ENCODE results near the gene FDX2.

Gene FDX2

GRCh38 chr19:10293637-10294367 is 22.0 kb downstream of the FDX2 start:
- TF ChIP-seq CTCF (conservative IDR thresholded peaks at IDR 0.05; ENCODE audit: low read depth): no peak
- no peak for DNase-seq (ENCODE audit: low spot score)
- H3K27ac ChIP-seq: no peak overlapping the region
- ChIA-PET CTCF (no interaction called here), POLR2A (ENCODE audit: low non-redundant PET) (no interaction called here)

- POLR2A ChIA-PET (ENCODE audit: low non-redundant PET): no interaction called here
- peak overlapping the region; percentile 93 for H3K27ac ChIP-seq
- CTCF ChIA-PET: no interaction called here
- no peak for TF ChIP-seq CTCF (conservative IDR thresholded peaks at IDR 0.05; ENCODE audit: low read depth)
- DNase-seq (ENCODE audit: low spot score): no peak
Measured at GRCh38 chr19:10292789-10293636, 22.8 kb downstream of the FDX2 start.

- POLR2A ChIA-PET (ENCODE audit: low non-redundant PET): interaction anchor here (0.6 kb wide), 1 partner anchor 39 kb away, joined by 6 read pairs; no protein-coding TSS in a partner anchor
- H3K27ac ChIP-seq: peak overlapping the region; percentile 93
- CTCF ChIA-PET: interaction anchor here (0.8 to 1.3 kb wide), 2 partner anchors 96 to 98 kb away, joined by 4 to 6 read pairs; no protein-coding TSS in a partner anchor
- peak; percentile 85 for DNase-seq (ENCODE audit: low spot score)
- no peak for TF ChIP-seq CTCF (conservative IDR thresholded peaks at IDR 0.05; ENCODE audit: low read depth)
Measured at GRCh38 chr19:10292206-10292788, 23.5 kb downstream of the FDX2 start.

GRCh38 chr19:10291554-10292205 is 24.1 kb downstream of the FDX2 start:
- peak overlapping the region; percentile 93 for H3K27ac ChIP-seq
- ChIA-PET CTCF (interaction anchor here (0.8 to 1.3 kb wide), 3 partner anchors 93 to 99 kb away, joined by 3 to 6 read pairs (median 4); no protein-coding TSS in a partner anchor), POLR2A (ENCODE audit: low non-redundant PET) (interaction anchor here (0.6 kb wide), 1 partner anchor 40 kb away, joined by 6 read pairs; no protein-coding TSS in a partner anchor)
- DNase-seq (ENCODE audit: low spot score): no peak
- TF ChIP-seq CTCF (conservative IDR thresholded peaks at IDR 0.05; ENCODE audit: low read depth): no peak

GRCh38 chr19:10290876-10291553 is 24.8 kb downstream of the FDX2 start:
- ChIA-PET POLR2A (ENCODE audit: low non-redundant PET) (no interaction called here), CTCF (interaction anchor here (0.6 to 1.7 kb wide), 4 partner anchors 22 to 214 kb away, joined by 3 to 11 read pairs (median 4); no protein-coding TSS in a partner anchor)
- H3K27ac ChIP-seq: peak overlapping the region; percentile 93
- peak; percentile 64 for DNase-seq (ENCODE audit: low spot score)
- TF ChIP-seq CTCF (conservative IDR thresholded peaks at IDR 0.05; ENCODE audit: low read depth): no peak

Measured in RWPE1 (cell line).